HG03095 (cell line): ENCODE data around the gene SKA3.
"Not testable (repeated sequence)": the region's sequence is repeated elsewhere in the genome, so short reads cannot be mapped to it uniquely, and the experiment has no call there.

Source experiments
- ATAC-seq: cut with Tn5 transposase; IDR thresholded peaks from one replicate; pipeline ENCODE4 v1.9.1; 2021; ENCODE audit warnings: moderate library complexity; ENCODE audit not compliant: unreplicated experiment

Gene SKA3

GRCh38 chr13:21176215-21176981, at the start of gene SKA3, which contains the start of gene MRPL57:
TSS of gene SKA3 (minus strand) at chr13:21176552. CDS start at chr13:21176477, 75 bp downstream.
TSS of gene MRPL57 (plus strand) at chr13:21176658. CDS start at chr13:21176917, 259 bp downstream.
- peak; percentile 92 for ATAC-seq

GRCh38 chr13:21225082-21225481, 48.7 kb upstream of the SKA3 start:
- ATAC-seq, result no peak

- ATAC-seq, result no peak
These were observed 44.9 kb upstream of the SKA3 start for GRCh38 chr13:21221268-21221667.

GRCh38 chr13:21219716-21220115, 43.4 kb upstream of the SKA3 start:
- not testable (repeated sequence) for ATAC-seq

GRCh38 chr13:21219036-21219381, 42.7 kb upstream of the SKA3 start:
- no peak for ATAC-seq

- ATAC-seq, result peak; percentile 98
These were observed 42.1 kb upstream of the SKA3 start for GRCh38 chr13:21218351-21219035.

GRCh38 chr13:21216332-21216731, 40.0 kb upstream of the SKA3 start:
- no peak for ATAC-seq

GRCh38 chr13:21215419-21215818, 39.1 kb upstream of the SKA3 start:
- not testable (repeated sequence) for ATAC-seq

GRCh38 chr13:21212138-21212775, 35.9 kb upstream of the SKA3 start:
- ATAC-seq, result no peak

GRCh38 chr13:21208652-21209154, 32.4 kb upstream of the SKA3 start:
- no peak for ATAC-seq

- no peak for ATAC-seq
These were observed 26.6 kb upstream of the SKA3 start for GRCh38 chr13:21202767-21203531.

GRCh38 chr13:21201456-21202190, 25.3 kb upstream of the SKA3 start:
- not testable (repeated sequence) for ATAC-seq

- not testable (repeated sequence) for ATAC-seq
These were observed 22.0 kb upstream of the SKA3 start for GRCh38 chr13:21198391-21198790.

GRCh38 chr13:21197606-21198225, 21.4 kb upstream of the SKA3 start:
- not testable (repeated sequence) for ATAC-seq

GRCh38 chr13:21194756-21195155, 18.4 kb upstream of the SKA3 start:
- not testable (repeated sequence) for ATAC-seq

GRCh38 chr13:21186410-21186809, 10.1 kb upstream of the SKA3 start:
- ATAC-seq, result not testable (repeated sequence)

GRCh38 chr13:21181671-21182070, 5.3 kb upstream of the SKA3 start:
- no peak for ATAC-seq

GRCh38 chr13:21176982-21177284, 581 bp upstream of the SKA3 start:
- ATAC-seq, result peak; percentile 33

- ATAC-seq, result no peak
These were observed 617 bp downstream of the SKA3 start for GRCh38 chr13:21175656-21176214.
